Measurements from ENCODE around the gene CEACAM21.
A peak's percentile ranks its signal among the peaks of the same experiment; 100 is the strongest.

- TF ChIP-seq CTCF (IDR thresholded peaks at IDR 0.05) (peak; percentile 90), EZH2 (IDR thresholded peaks at IDR 0.05) (no peak)
These were observed 21.7 kb downstream of the CEACAM21 start for GRCh38 chr19:41597600-41598041.

All from neural progenitor cell (in vitro differentiated cells).